ENCODE results near the gene KDM2A.

GRCh38 chr11:67126986-67127385 is 7.9 kb downstream of the KDM2A start:
- TF ChIP-seq POLR2A (IDR thresholded peaks at IDR 0.05) (no peak), CTCF (IDR thresholded peaks at IDR 0.05 in 4 of 5, conservative IDR thresholded peaks at IDR 0.05 in 1 of 5) (no peak)

All from gastrocnemius medialis (tissue), 4 donors.